Smooth muscle cell of bladder (primary cell): ENCODE measurements around the gene EOLA2. TPM values are rescaled to one million over a fixed set of nuclear protein-coding genes. Genes with fewer than 3 reads are reported as not detected.

Source experiments
- total RNA-seq: library from RNA; depleted of rRNA; stranded (reverse); fragments of >200 nt; gene quantifications from 2 replicates; pipeline ENCODE4 v1.2.3, GENCODE V29; 2014

The EOLA2 gene
- total RNA-seq, result 12.8 and 20.1 TPM in 2 replicates

DNA sequence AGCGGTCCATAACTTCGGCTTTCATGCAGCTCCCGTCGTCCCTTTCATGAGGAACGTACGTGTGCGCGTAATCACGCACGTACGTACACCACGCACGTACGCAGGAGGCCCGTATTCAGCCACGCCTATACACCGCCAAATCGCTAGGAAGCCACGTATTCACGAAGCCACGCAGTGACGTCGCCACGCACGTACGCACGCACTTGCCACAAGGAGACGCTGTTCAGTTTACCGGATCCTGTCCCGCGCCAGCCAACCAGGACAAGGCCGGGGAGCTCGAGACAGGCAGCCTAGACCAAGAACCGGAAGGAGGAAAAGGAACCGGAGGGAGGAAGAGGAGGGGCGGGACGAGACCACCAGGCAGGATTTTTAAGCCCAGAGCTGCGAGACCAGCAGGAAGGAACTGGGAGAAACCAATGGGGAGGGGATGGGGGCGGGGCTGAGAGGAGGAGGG lies at the start of gene EOLA2:
EOLA2 (minus strand) TSS at position 65 of the 454 bp plus-strand sequence. CDS start 4,617 bp downstream, outside the sequence.

DNA sequence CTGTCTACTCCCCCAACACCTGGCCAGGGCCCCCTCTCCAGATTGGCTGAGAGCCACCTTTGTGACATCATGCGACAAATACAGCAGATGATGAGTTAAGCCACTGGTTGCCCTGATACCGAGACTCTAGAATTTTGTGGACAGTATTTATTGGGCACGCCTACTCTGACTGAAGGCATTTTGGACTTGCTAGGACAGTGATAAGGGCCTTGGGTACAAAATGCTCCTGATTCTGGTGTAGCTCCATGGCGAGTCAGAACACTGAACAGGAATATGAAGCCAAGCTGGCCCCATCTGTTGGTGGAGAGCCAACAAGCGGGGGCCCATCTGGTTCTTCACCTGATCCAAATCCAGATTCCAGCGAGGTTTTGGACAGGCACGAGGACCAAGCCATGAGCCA lies 8.9 kb downstream of the EOLA2 start, which contains the start of gene HSFX4:
HSFX4 (plus strand) TSS at position 174 of the 400 bp plus-strand sequence; CDS start at position 246, 72 bp downstream.

Other genes with a start within 250 kb of the EOLA2 start
- gene MAGEA11, start 226.4 kb downstream of the EOLA2 start, total RNA-seq, result under 0.01 and 0.09 TPM in 2 replicates
- 0.37 and 0.71 TPM in 2 replicates for gene HSFX1, start 164.4 kb downstream of the EOLA2 start, total RNA-seq
- not detected in 2 replicates for gene MAGEA9, start 156.6 kb downstream of the EOLA2 start, total RNA-seq
- gene MAGEA8, start 57.3 kb downstream of the EOLA2 start, total RNA-seq, result not detected in 2 replicates
- not detected in 2 replicates for gene HSFX4, start 8.9 kb downstream of the EOLA2 start, total RNA-seq